ENCODE data around the gene NUDT8. TPM values are rescaled to one million over a fixed set of nuclear protein-coding genes. Genes with fewer than 3 reads are reported as not detected.

The NUDT8 gene
- 10 to 100 TPM in 3 of 6 donors, 1 to 10 TPM in 3; 2.9 to 15.3 (median 10.0) TPM for polyA plus RNA-seq (ENCODE audit: low read depth in 6 of 6)

DNA sequence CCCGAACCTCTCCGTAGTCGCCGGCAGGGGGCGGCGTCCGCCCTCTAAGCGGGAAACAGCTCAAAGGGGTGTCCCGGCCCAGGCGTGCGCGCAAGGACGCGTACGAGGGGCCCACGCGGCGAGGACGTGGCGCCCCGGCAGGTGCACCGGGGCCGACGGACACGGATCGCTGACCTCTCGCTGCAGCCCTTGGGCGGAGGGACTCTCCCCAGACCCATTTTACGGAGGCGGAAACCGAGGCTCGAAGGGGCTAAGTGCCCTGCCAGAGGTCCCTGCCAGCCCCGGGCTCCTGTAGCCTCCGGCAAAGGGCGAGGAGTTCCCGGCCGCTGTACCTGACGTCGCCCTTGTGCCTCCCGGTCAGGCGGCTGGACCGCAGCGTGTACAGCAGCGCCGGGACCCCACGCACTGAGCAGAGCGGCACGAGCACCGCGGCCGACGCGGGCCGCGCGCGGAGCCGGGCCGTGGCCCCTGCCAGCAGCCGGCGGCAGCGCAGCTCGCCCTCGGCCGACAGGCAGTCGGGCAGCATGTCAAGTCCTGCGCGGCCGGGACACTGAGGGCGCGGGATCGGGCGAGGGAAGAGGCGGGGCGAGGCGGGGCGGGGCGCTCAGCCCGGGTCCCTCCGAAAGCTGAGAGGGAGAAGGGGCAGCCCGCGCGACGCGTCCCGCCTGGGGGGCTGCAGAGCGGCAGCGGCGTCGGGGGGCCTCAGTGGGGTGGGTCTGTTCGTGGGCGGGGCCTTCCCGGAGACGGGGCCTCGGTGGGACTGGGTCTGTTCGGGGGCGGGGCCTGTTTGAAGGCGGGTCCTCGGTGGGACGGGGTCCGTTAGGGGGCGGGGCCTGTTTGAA is at the start of gene NUDT8:
Gene NUDT8, minus strand, starts transcription at position 552 of the 842 bp plus-strand sequence. Its CDS starts 26 bp downstream, at position 526.
- Mint-ChIP-seq H3K9me3 (no peaks in the 10 kb centered on the region), H3K4me1 (peaks cover 27 to 42% (median 28%) of the 10 kb centered on the region in 3 donors), H3K27ac (peak within 1 kb of the TSS; percentile 92 to 98 (median 96)), H3K27me3 (no peaks in the 10 kb centered on the region), H3K4me3 (peak within 1 kb of the TSS; percentile 77 to 94 (median 90)), H3K36me3 (no peaks in the 10 kb centered on the region)
- ATAC-seq (ENCODE audit: low read depth in 2 of 2) (peak; percentile 69 to 73), DNase-seq (peak; percentile 92)

DNA sequence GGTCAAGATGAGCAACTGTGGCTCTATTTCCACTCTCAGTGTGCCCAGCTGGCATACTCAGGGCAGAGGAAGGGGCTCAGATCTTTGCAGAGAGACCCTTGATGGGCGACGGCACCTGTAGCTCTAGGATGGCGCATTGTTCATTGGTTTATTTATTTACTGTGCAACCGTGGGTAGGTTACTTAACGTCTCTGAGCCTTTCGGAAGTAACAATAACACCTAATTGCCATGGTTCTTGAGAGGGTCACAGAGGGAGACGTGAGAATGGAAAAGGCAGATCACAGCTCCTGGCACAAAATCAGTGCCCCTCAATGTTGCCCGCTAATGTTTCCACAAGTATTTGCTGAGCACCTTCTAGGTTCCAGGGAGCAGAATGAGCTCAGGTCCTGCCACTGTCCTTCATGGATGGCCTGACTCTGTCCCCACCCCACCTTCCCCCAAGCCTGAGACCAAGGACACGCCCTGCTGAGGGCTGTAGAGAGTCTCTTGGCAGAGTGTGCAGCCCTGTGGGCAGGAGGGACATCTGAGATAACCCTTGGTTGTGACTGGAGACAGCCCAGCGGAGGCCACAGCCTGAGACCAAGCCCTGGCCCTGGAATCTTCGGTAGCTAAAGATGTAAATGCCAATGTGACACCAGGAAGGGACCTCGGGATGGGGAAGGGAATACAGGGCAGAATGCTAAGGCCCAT is 45.5 kb upstream of the NUDT8 start:
- Mint-ChIP-seq H3K4me3 (no peak overlapping the region), H3K9me3 (peaks cover 0 to 4% (median 1%) of the 10 kb centered on the region in 7 donors), H3K27ac (no peak overlapping the region), H3K27me3 (peaks cover 6 to 34% (median 10%) of the 10 kb centered on the region in 3 donors), H3K36me3 (no peaks in the 10 kb centered on the region), H3K4me1 (peaks cover 0 to 3% (median 3%) of the 10 kb centered on the region in 3 donors)
- DNase-seq (no peak), ATAC-seq (ENCODE audit: low read depth in 2 of 2) (no peak)

GRCh38 chr11:67674442-67674871 is 44.7 kb upstream of the NUDT8 start, which contains the start of gene ALDH3B2:
Gene ALDH3B2 (minus strand): TSS chr11:67674623. CDS start chr11:67666935, 7,688 bp downstream.
- DNase-seq (no peak), ATAC-seq (ENCODE audit: low read depth in 2 of 2) (no peak)
- Mint-ChIP-seq H3K36me3 (no peaks in the 10 kb centered on the region), H3K4me3 (no peak within 1 kb of the TSS), H3K9me3 (peaks cover 0 to 4% (median 1%) of the 10 kb centered on the region in 7 donors), H3K27me3 (peaks cover 6 to 34% (median 10%) of the 10 kb centered on the region in 3 donors), H3K27ac (no peak within 1 kb of the TSS), H3K4me1 (peaks cover 0 to 5% (median 3%) of the 10 kb centered on the region in 3 donors)

DNA sequence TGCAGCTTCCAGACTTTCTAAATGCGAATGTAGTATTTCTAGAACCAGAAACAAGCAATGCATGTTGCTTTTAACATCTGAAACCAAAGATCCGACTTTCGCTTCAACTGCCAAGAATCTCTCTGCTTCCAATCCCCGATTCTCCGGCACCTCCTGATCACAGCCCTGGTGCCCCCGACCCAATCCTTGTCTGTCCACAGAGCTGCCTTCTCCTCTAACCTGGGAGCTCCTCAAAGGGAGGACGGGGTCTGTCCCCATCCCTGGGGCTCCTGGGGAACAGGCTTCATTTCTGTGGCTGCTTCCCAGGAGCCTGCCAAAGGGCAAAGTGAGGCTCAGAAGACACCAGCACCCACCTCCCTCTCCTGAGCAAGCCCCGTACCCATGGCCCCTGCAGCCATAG is 44.2 kb upstream of the NUDT8 start:
- peaks cover 6 to 34% (median 10%) of the 10 kb centered on the region in 3 donors for H3K27me3 Mint-ChIP-seq
- ATAC-seq (ENCODE audit: low read depth in 2 of 2) (no peak), DNase-seq (no peak)
- H3K4me3 Mint-ChIP-seq: no peak overlapping the region
- no peak overlapping the region for H3K27ac Mint-ChIP-seq
- peaks cover 0 to 4% (median 1%) of the 10 kb centered on the region in 7 donors for H3K9me3 Mint-ChIP-seq
- no peaks in the 10 kb centered on the region for H3K36me3 Mint-ChIP-seq
- H3K4me1 Mint-ChIP-seq: peaks cover 0 to 5% (median 3%) of the 10 kb centered on the region in 3 donors

- no peak for ATAC-seq (ENCODE audit: low read depth in 2 of 2)
These were observed 43.6 kb upstream of the NUDT8 start for GRCh38 chr11:67673358-67673757.

DNA sequence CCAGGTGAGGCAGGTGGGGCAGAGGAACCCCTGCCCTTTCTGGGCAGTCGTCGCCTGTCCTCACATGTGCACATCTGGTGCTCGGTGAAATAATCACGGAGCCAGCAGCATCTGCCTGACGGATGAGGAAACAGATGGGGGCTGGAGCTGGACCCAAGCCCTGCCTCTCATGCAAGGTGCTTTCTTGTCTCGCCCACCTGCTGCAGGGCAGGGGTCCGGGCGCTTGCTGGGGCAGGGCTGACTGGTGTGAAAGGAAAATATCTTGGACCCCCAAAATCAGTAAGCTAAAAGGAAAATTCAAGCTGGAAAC is 41.4 kb upstream of the NUDT8 start:
- ATAC-seq (ENCODE audit: low read depth in 2 of 2): no peak
- Mint-ChIP-seq H3K27me3 (peaks cover 6 to 19% (median 10%) of the 10 kb centered on the region in 3 donors), H3K4me1 (peaks cover 9 to 15% (median 12%) of the 10 kb centered on the region in 3 donors), H3K27ac (no peak overlapping the region), H3K4me3 (no peak overlapping the region), H3K36me3 (no peaks in the 10 kb centered on the region), H3K9me3 (peaks cover 0 to 1% (median 0%) of the 10 kb centered on the region in 7 donors)
- DNase-seq: no peak

More at GRCh38 chr11:67673358-67673757, 43.6 kb upstream of the NUDT8 start:
- Mint-ChIP-seq H3K9me3 (peaks cover 0 to 4% (median 1%) of the 10 kb centered on the region in 7 donors), H3K27ac (no peak overlapping the region), H3K36me3 (no peaks in the 10 kb centered on the region), H3K27me3 (peaks cover 6 to 34% (median 10%) of the 10 kb centered on the region in 3 donors), H3K4me3 (no peak overlapping the region), H3K4me1 (peaks cover 0 to 5% (median 3%) of the 10 kb centered on the region in 3 donors)
- no peak for DNase-seq

- Mint-ChIP-seq H3K36me3 (no peaks in the 10 kb centered on the region), H3K27ac (no peak overlapping the region), H3K27me3 (peaks cover 6 to 17% (median 10%) of the 10 kb centered on the region in 3 donors), H3K9me3 (no peaks in the 10 kb centered on the region), H3K4me1 (peaks cover 14 to 20% (median 15%) of the 10 kb centered on the region in 3 donors), H3K4me3 (no peak overlapping the region)
- ATAC-seq (ENCODE audit: low read depth in 2 of 2) (no peak), DNase-seq (no peak)
These were observed 40.8 kb upstream of the NUDT8 start for GRCh38 chr11:67670316-67671210.

- Mint-ChIP-seq H3K36me3 (no peaks in the 10 kb centered on the region), H3K9me3 (no peaks in the 10 kb centered on the region), H3K4me1 (peaks cover 14 to 20% (median 15%) of the 10 kb centered on the region in 3 donors), H3K27me3 (peaks cover 0 to 2% (median 0%) of the 10 kb centered on the region in 3 donors), H3K4me3 (no peak overlapping the region), H3K27ac (no peak overlapping the region)
- ATAC-seq (ENCODE audit: low read depth in 2 of 2): no peak
- no peak for DNase-seq
These were observed 38.4 kb upstream of the NUDT8 start for GRCh38 chr11:67668192-67668551.

DNA sequence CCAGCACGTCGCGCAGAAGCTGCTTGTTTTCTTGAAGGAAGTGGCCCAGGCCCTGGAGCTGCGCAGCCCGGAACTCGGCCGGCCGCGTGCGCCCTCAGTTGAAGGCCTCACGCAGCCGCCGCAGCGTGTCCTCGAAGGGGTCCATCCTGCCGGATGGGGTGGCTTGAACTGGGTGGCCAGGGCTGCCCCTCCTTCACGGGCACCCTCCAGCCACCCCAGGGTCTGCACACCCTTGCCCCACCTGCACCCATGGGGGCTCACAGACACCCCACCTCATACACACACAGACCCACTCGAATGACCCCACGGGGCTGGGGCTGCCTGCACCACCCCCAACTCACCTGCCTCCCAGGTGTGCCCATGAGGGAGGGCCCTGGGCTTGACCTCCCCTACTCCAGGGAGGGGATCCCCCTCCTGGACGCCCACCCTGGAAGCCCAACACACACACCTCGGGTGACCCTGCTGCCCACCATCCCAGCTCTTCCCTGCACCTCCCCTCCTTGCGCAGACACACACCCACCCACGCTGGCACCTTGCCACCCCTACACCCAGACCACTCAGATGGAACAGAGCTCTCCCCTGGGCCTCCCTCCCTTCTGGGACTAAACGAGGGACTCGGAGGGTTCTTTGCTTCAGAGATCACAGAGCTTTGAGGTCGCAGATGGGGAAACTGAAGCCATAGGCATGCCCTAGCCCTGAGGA is 37.9 kb upstream of the NUDT8 start:
- DNase-seq (peak; percentile 73), ATAC-seq (ENCODE audit: low read depth in 2 of 2) (peak; percentile 93 to 94)
- peak overlapping the region in 2 of 8 donors; percentile 46 to 68 for H3K4me3 Mint-ChIP-seq
- no peaks in the 10 kb centered on the region for H3K9me3 Mint-ChIP-seq
- no peak overlapping the region for H3K27ac Mint-ChIP-seq
- no peaks in the 10 kb centered on the region for H3K27me3 Mint-ChIP-seq
- H3K4me1 Mint-ChIP-seq: peaks cover 14 to 20% (median 15%) of the 10 kb centered on the region in 3 donors
- no peaks in the 10 kb centered on the region for H3K36me3 Mint-ChIP-seq

DNA sequence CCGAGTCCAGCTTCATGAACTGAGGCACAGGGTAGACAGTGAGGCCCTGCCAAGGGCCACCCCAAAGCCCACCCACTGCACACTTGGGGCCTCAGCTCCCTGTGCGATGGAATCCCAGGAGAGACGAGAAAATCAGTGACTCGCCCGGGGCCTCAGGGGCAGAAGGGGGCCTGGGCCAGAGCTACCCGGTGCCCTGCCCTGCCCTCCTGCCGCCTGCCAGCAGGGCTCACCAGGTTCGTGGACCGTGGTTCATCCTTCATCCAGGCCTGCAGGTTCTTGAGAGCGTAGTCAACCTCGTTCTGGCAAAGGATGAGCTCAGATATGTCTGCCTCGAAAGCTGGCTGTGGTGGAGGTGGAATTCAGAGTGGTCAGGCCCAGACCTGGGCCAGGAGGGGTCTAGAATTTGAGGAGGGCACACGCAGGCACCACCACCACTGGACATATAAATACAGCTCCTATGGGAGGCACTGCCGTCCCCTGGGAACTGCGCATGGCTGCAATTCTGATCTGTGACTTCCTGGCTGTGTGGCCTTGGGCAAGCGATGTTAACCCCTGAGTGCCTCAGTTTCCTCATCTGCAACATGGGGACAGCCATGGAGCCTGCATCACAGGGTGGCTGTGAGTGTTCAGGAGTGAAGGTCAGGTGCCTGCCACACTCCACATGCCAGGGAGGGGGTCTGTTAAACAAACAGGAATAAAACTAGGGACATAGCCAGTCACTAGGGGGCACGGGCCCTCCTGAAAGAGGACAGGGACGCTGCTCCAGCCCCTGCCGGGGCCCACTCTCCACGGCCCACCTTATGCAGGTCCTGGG is 37.1 kb upstream of the NUDT8 start:
- Mint-ChIP-seq H3K27me3 (no peaks in the 10 kb centered on the region), H3K27ac (peak overlapping the region in 1 of 6 donors; percentile 65), H3K4me3 (peak overlapping the region in 6 of 8 donors; percentile 42 to 77 (median 66)), H3K4me1 (peaks cover 14 to 20% (median 15%) of the 10 kb centered on the region in 3 donors), H3K9me3 (no peaks in the 10 kb centered on the region), H3K36me3 (no peaks in the 10 kb centered on the region)
- no peak for DNase-seq
- ATAC-seq (ENCODE audit: low read depth in 2 of 2): no peak

- Mint-ChIP-seq H3K36me3 (no peaks in the 10 kb centered on the region), H3K4me3 (peak overlapping the region in 4 of 8 donors; percentile 35 to 65 (median 44)), H3K27ac (no peak overlapping the region), H3K4me1 (peaks cover 14 to 20% (median 15%) of the 10 kb centered on the region in 3 donors), H3K9me3 (no peaks in the 10 kb centered on the region), H3K27me3 (no peaks in the 10 kb centered on the region)
- DNase-seq (no peak), ATAC-seq (ENCODE audit: low read depth in 2 of 2) (no peak)
These were observed 36.5 kb upstream of the NUDT8 start for GRCh38 chr11:67666303-67666645.
